ENCODE measurements around the gene USF3. TPM values are rescaled to one million over a fixed set of nuclear protein-coding genes. Genes with fewer than 3 reads are reported as not detected.

The USF3 gene
- total and polyA plus RNA-seq, 7 donors: 3.5 to 21.9 (median 10.7) TPM

GRCh38 chr3:113696658-113697499 is 437 bp upstream of the USF3 start:
- Histone ChIP-seq H3K4me1 (peaks cover 0 to 39% (median 27%) of the 10 kb centered on the region in 4 donors), H3K4me3 (peak overlapping the region; percentile 91 to 100 (median 98)), H3K27ac (peak overlapping the region; percentile 99 to 100 (median 100)), H3K9me3 (no peaks in the 10 kb centered on the region), H3K27me3 (no peaks in the 10 kb centered on the region), H3K36me3 (no peaks in the 10 kb centered on the region)
- TF ChIP-seq POLR2AphosphoS5 (IDR thresholded peaks at IDR 0.05) (peak; percentile 4 to 73 (median 6)), CTCF (IDR thresholded peaks at IDR 0.05) (no peak)
- 0 to 1% methylated on average over 38 of the region's 38 CpGs for WGBS, 2 donors
- DNase-seq: peak; percentile 100
- intact Hi-C loops (cut with DNase I): loop anchor here (2.0 to 5.0 kb wide), 3 partner anchors 50 to 180 kb away; partner anchors contain the start of genes ATP6V1A, NAA50 and SPICE1

- no peak for DNase-seq
- Histone ChIP-seq H3K36me3 (no peaks in the 10 kb centered on the region), H3K27me3 (no peaks in the 10 kb centered on the region), H3K4me3 (peak overlapping the region; percentile 91 to 100 (median 98)), H3K27ac (peak overlapping the region; percentile 99 to 100 (median 100)), H3K9me3 (no peaks in the 10 kb centered on the region), H3K4me1 (peaks cover 0 to 43% (median 27%) of the 10 kb centered on the region in 4 donors)
- WGBS, 2 donors: 4 to 12% methylated on average over 8 of the region's 8 CpGs
- TF ChIP-seq POLR2AphosphoS5 (IDR thresholded peaks at IDR 0.05): no peak
- no peak for TF ChIP-seq POLR2A (IDR thresholded peaks at IDR 0.05)
- TF ChIP-seq EP300 (IDR thresholded peaks at IDR 0.05): no peak
- no peak for TF ChIP-seq CTCF (IDR thresholded peaks at IDR 0.05)
- intact Hi-C loops (cut with DNase I): loop anchor here (5.0 kb wide), 2 partner anchors 63 to 178 kb away; partner anchors contain the start of gene SPICE1
These were observed 1.0 kb downstream of the USF3 start for GRCh38 chr3:113695431-113695785.

GRCh38 chr3:113690482-113690881 is 6.0 kb downstream of the USF3 start:
- intact Hi-C loops (cut with DNase I): no loop called here
- Histone ChIP-seq H3K4me1 (peaks cover 0 to 44% (median 14%) of the 10 kb centered on the region in 4 donors), H3K27ac (no peak overlapping the region), H3K27me3 (no peaks in the 10 kb centered on the region), H3K4me3 (no peak overlapping the region), H3K36me3 (peaks cover 0 to 3% (median 0%) of the 10 kb centered on the region in 4 donors), H3K9me3 (no peaks in the 10 kb centered on the region)
- TF ChIP-seq POLR2A (IDR thresholded peaks at IDR 0.05) (no peak), EP300 (IDR thresholded peaks at IDR 0.05) (no peak), POLR2AphosphoS5 (IDR thresholded peaks at IDR 0.05) (no peak), CTCF (IDR thresholded peaks at IDR 0.05) (no peak)
- 95% methylated on average over 3 of the region's 3 CpGs for WGBS, 2 donors
- no peak for DNase-seq

- no peak for TF ChIP-seq CTCF (IDR thresholded peaks at IDR 0.05)
- TF ChIP-seq POLR2A (IDR thresholded peaks at IDR 0.05): no peak
- TF ChIP-seq EP300 (IDR thresholded peaks at IDR 0.05): no peak
- no peak for TF ChIP-seq POLR2AphosphoS5 (IDR thresholded peaks at IDR 0.05)
- intact Hi-C loops (cut with DNase I): no loop called here
- H3K9me3 ChIP-seq: no peaks in the 10 kb centered on the region
- no peak for DNase-seq
- WGBS, 2 donors: 90 to 94% methylated on average over 2 of the region's 2 CpGs
- peaks cover 0 to 13% (median 5%) of the 10 kb centered on the region in 4 donors for H3K4me1 ChIP-seq
- H3K27me3 ChIP-seq: no peaks in the 10 kb centered on the region
- H3K4me3 ChIP-seq: no peak overlapping the region
- H3K36me3 ChIP-seq: peaks cover 0 to 3% (median 0%) of the 10 kb centered on the region in 4 donors
- H3K27ac ChIP-seq: no peak overlapping the region
These were observed 10.3 kb downstream of the USF3 start for GRCh38 chr3:113685956-113686721.
